GM18907 (cell line): ENCODE results near the gene ZFP3.
"Not testable (repeated sequence)": the region's sequence is repeated elsewhere in the genome, so short reads cannot be mapped to it uniquely, and the experiment has no call there.

ENCODE experiments used
- ATAC-seq: cut with Tn5 transposase; IDR thresholded peaks from one replicate; pipeline ENCODE4 v1.9.1; 2021; ENCODE audit warnings: mild to moderate bottlenecking, moderate library complexity; ENCODE audit not compliant: unreplicated experiment

Gene ZFP3

GRCh38 chr17:5137511-5138197, 59.4 kb downstream of the ZFP3 start:
- ATAC-seq = not testable (repeated sequence)

GRCh38 chr17:5138198-5138544, 59.9 kb downstream of the ZFP3 start:
- ATAC-seq = not testable (repeated sequence)

DNA sequence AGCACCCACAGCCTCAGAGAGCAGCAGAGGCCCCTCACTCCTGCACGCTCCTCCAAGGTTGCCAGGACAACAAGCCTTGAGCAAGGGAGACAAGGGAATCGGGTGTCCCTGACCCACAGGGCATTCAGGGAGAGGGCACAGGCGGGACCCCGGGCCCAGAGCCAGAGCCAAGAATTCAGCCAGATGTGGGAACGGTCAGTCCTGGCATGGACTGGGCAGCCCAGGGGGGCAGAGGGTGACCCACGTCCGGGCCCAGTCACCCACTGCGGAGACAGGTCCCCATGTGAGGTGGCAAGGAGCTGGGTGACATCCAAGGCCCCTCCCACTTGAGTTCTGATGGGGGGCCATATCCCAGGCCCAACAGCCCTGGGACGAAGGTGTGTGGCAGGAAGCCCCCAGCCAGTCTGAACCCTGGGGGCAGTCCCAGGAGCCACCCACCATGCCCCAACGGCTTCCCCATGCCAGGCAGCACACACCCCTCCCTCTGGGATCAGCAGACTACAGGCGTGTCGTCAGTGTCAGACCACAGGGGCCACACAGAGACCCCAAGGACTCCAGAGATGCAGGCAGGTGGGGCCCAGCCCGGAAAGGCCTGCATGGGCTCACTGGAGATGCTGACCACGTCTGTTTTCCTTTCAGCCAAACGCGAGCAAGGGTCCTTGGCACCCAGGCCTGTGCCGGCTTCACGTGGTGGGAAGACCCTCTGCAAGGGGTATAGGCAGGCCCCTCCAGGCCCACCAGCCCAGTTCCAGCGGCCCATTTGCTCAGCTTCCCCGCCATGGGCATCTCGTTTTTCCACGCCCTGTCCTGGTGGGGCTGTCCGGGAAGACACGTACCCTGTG, 60.6 kb downstream of the ZFP3 start:
- ATAC-seq = no peak

DNA sequence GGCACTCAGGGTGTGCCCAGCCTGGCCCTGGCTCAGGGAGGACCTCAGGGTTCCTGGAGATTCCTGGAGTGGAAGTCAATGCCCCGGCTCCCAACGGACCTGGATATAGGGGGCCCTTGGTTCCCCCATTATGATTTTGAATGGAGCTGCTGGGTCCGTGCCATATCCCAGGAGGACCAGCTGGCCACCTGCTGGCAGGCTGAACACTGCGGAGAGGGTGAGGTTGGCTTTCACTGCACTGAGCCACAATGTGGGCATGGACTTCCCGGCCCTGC, 61.1 kb downstream of the ZFP3 start:
- no peak for ATAC-seq

DNA sequence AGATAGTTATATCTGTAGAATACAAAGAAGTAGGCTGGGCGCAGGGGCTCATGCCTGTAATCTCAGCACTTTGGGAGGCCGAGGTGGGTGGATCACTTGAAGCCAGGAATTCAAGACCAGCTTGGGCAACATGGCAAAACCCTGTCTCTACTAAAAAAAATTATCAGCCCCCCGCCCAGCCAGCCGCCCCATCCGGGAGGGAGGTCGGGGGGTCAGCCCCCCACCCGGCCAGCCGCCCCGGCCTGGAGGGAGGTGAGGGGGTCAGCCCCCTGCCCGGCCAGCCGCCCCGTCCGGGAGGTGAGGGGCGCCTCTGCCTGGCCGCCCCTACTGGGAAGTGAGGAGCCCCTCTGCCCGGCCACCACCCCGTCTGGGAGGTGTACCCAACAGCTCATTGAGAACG, 64.6 kb downstream of the ZFP3 start:
- not testable (repeated sequence) for ATAC-seq
